ENCODE measurements around the gene CSNK1A1. TPM values are rescaled to one million over a fixed set of nuclear protein-coding genes. Genes with fewer than 3 reads are reported as not detected.

Gene CSNK1A1
- total and polyA plus RNA-seq, 2 of the 4 experiments (the other 2 are of a cell fraction): 140 to 419 TPM

- TF ChIP-seq RCOR1 (IDR thresholded peaks at IDR 0.05; ENCODE audit: insufficient replicate concordance, low read length) (no peak), MAFK (IDR thresholded peaks at IDR 0.05; ENCODE audit: low read depth, low read length) (peak; percentile 41), ELK1 (IDR thresholded peaks at IDR 0.05; ENCODE audit: borderline replicate concordance, low read depth, low read length) (peak; percentile 54; the same call in 1 of the 2 replicates), BHLHE40 (IDR thresholded peaks at IDR 0.05; ENCODE audit: low read depth, low read length) (no peak)
Measured at GRCh38 chr5:149551227-149552037, at the start of gene CSNK1A1 (continued).
